SK-N-MC (cell line): ENCODE measurements around the gene NOX4.
"Not testable (repeated sequence)": the region's sequence is repeated elsewhere in the genome, so short reads cannot be mapped to it uniquely, and the experiment has no call there.

ENCODE experiments used
- DNase-seq: peaks from one replicate; pipeline ENCODE4 v3.0.0-alpha.2; 2011; ENCODE audit warnings: low read depth, low spot score
- H3K27ac ChIP-seq: fragments of 200-600 bp; sonication (generic); 2 replicates; pipeline ENCODE4 v1.5.1; 2016; ENCODE audit warnings: mixed run types
- H3K36me3 ChIP-seq: fragments of 200-600 bp; sonication (generic); 2 replicates; pipeline ENCODE4 v1.6.1; 2017; ENCODE audit warnings: antibody characterized with exemption, low read length, mixed read lengths; ENCODE audit not compliant: insufficient read depth
- H3K4me3 ChIP-seq: fragments of 200-600 bp; sonication (generic); 2 replicates; pipeline ENCODE4 v1.5.1; 2016
- H3K9ac ChIP-seq: fragments of 200-600 bp; sonication (generic); 2 replicates; pipeline ENCODE4 v1.8.0; 2017; ENCODE audit warnings: mixed run types, mixed read lengths; ENCODE audit not compliant: insufficient read length
- H3K9me3 ChIP-seq: fragments of 200-600 bp; sonication (generic); 2 replicates; pipeline ENCODE4 v1.6.1; 2017; ENCODE audit warnings: low read depth, mild to moderate bottlenecking, antibody characterized with exemption, low read length, moderate library complexity, mixed read lengths
- EZH2 ChIP-seq: fragments of 200-600 bp; sonication (generic); IDR thresholded peaks from one replicate; pipeline ENCODE4 v1.6.1; 2017; ENCODE audit warnings: antibody characterized with exemption
- FOXP2 ChIP-seq: optimal IDR thresholded peaks from 2 replicates; pipeline ENCODE3; 2011; ENCODE audit warnings: mild to moderate bottlenecking, moderate library complexity; ENCODE audit not compliant: insufficient read depth; ENCODE audit errors: extremely low read length, control extremely low read depth
- POLR2AphosphoS5 ChIP-seq: IDR thresholded peaks from 2 replicates; pipeline ENCODE4 v1.6.1; 2012; ENCODE audit warnings: mild to moderate bottlenecking, low read depth, low read length, borderline replicate concordance

Gene NOX4

GRCh38 chr11:89331940-89332339 is 159.2 kb downstream of the NOX4 start:
- H3K36me3 ChIP-seq, H3K9me3 ChIP-seq, H3K9ac ChIP-seq, DNase-seq, H3K4me3 ChIP-seq, H3K27ac ChIP-seq: not testable (repeated sequence)

GRCh38 chr11:89327885-89328284 is 163.3 kb downstream of the NOX4 start:
- H3K4me3 ChIP-seq, result peak overlapping the region; percentile 63
- peak; percentile 22 for DNase-seq
- peak overlapping the region; percentile 15 for H3K9ac ChIP-seq
- TF ChIP-seq EZH2 (no peak), POLR2AphosphoS5 (no peak), FOXP2 (no peak)
- no peak overlapping the region for H3K27ac ChIP-seq
- H3K36me3 ChIP-seq, result no peaks in the 10 kb centered on the region
- H3K9me3 ChIP-seq, result no peaks in the 10 kb centered on the region

- H3K9me3 ChIP-seq, result no peaks in the 10 kb centered on the region
- no peak for TF ChIP-seq POLR2AphosphoS5
- TF ChIP-seq EZH2, result no peak
- no peak for TF ChIP-seq FOXP2
- H3K36me3 ChIP-seq, result no peaks in the 10 kb centered on the region
- no peak overlapping the region for H3K27ac ChIP-seq
- H3K9ac ChIP-seq, result no peak overlapping the region
- H3K4me3 ChIP-seq, result no peak overlapping the region
- DNase-seq, result no peak
These were observed 169.8 kb downstream of the NOX4 start for GRCh38 chr11:89321401-89321800.

- not testable (repeated sequence) for DNase-seq, H3K9me3 ChIP-seq
These were observed 180.6 kb downstream of the NOX4 start for GRCh38 chr11:89310607-89311006.

GRCh38 chr11:89309321-89309985 is 181.7 kb downstream of the NOX4 start:
- not testable (repeated sequence) for DNase-seq, H3K36me3 ChIP-seq, H3K27ac ChIP-seq, H3K9ac ChIP-seq, H3K4me3 ChIP-seq, H3K9me3 ChIP-seq

More at GRCh38 chr11:89310607-89311006, 180.6 kb downstream of the NOX4 start:
- H3K9ac ChIP-seq, H3K27ac ChIP-seq, H3K4me3 ChIP-seq, H3K36me3 ChIP-seq: not testable (repeated sequence)

GRCh38 chr11:89308272-89308671 is 182.9 kb downstream of the NOX4 start:
- H3K9ac ChIP-seq, H3K9me3 ChIP-seq, H3K4me3 ChIP-seq, H3K27ac ChIP-seq, H3K36me3 ChIP-seq, DNase-seq: not testable (repeated sequence)

GRCh38 chr11:89303029-89303428 is 188.1 kb downstream of the NOX4 start:
- DNase-seq, H3K36me3 ChIP-seq, H3K9ac ChIP-seq, H3K27ac ChIP-seq, H3K4me3 ChIP-seq, H3K9me3 ChIP-seq: not testable (repeated sequence)

- H3K4me3 ChIP-seq, H3K9ac ChIP-seq, H3K9me3 ChIP-seq, DNase-seq, H3K36me3 ChIP-seq, H3K27ac ChIP-seq: not testable (repeated sequence)
These were observed 196.2 kb downstream of the NOX4 start for GRCh38 chr11:89295023-89295422.

- no peak for DNase-seq
- TF ChIP-seq POLR2AphosphoS5 (no peak), FOXP2 (no peak), EZH2 (no peak)
- no peaks in the 10 kb centered on the region for H3K36me3 ChIP-seq
- no peak overlapping the region for H3K9ac ChIP-seq
- H3K9me3 ChIP-seq, result no peaks in the 10 kb centered on the region
- no peak overlapping the region for H3K4me3 ChIP-seq
- H3K27ac ChIP-seq, result no peak overlapping the region
These were observed 197.1 kb downstream of the NOX4 start for GRCh38 chr11:89293965-89294679.

- not testable (repeated sequence) for DNase-seq, H3K4me3 ChIP-seq, H3K27ac ChIP-seq, H3K9me3 ChIP-seq, H3K9ac ChIP-seq, H3K36me3 ChIP-seq
These were observed 203.2 kb downstream of the NOX4 start for GRCh38 chr11:89288004-89288403.

GRCh38 chr11:89286601-89287000 is 204.6 kb downstream of the NOX4 start:
- not testable (repeated sequence) for DNase-seq, H3K36me3 ChIP-seq, H3K4me3 ChIP-seq, H3K9ac ChIP-seq, H3K27ac ChIP-seq, H3K9me3 ChIP-seq

- H3K27ac ChIP-seq, H3K4me3 ChIP-seq, H3K36me3 ChIP-seq, DNase-seq, H3K9me3 ChIP-seq, H3K9ac ChIP-seq: not testable (repeated sequence)
These were observed 210.0 kb downstream of the NOX4 start for GRCh38 chr11:89281032-89281677.
